Measurements from ENCODE around the gene SIPA1L3.

The SIPA1L3 gene

DNA sequence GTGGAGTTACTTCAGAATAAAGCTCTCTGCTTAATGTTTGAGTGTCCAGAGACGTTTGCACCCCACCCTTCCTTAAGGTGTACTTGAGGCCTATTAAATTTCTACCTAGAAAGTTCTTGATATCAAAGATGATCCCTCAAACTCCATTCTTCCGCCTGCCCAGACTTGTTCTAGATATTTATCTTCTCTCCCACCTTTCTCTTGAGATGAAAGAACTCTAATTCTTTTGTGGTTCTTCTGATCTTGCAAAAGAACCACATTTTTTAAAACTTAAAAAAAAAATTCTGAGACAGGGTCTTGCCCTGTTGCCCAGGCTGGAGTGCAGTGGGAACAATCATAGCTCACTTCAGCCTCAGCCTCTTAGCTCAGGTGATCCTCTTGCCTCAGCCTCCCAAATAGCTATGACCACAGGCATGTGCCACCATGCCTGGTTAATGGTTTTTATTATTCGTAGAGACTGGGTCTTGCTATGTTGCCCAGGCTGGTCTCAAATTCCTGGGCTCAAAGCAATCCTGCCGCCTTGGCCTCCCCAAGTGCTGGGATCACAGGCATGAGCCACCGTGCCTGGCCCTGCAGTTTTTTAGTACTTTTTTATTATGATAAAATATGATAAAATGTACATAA lies 94.3 kb downstream of the SIPA1L3 start:
- no peak for DNase-seq

DNA sequence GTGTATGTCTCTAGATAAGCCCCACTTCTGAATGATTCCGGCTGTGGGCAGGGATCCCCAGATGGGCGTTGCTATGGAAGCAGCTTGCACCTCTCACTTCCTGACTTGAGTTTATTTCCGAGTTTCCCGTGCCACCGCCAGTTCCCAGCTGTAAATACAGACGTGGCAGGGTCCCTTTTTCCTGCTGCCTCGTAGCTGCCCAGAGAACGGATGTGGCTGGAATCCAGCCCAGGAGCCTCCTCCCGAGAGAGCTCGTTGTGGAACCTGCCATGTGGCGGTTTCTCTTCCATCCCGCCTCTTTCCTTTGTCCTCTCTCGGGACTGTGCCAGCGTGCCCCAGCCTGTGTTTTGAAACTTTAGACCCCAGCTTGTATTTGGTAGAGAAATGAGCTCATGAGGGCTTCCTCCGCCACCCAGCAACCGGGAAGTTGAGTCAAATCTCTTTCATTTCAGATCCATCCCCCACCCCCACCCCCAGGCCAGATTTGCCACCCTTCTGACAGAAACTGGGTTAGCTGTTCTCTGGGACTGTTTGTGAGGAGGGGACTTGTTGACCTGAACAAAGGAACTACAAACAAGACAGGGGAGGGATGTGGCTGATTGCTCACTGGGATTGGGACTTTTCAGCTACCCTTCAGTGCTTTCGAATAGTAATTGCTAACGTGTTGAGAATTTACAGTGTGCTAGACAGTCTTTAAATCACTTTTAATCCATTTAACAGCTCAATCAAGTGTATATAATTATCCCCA lies 96.6 kb downstream of the SIPA1L3 start:
- DNase-seq = peak; percentile 86

DNA sequence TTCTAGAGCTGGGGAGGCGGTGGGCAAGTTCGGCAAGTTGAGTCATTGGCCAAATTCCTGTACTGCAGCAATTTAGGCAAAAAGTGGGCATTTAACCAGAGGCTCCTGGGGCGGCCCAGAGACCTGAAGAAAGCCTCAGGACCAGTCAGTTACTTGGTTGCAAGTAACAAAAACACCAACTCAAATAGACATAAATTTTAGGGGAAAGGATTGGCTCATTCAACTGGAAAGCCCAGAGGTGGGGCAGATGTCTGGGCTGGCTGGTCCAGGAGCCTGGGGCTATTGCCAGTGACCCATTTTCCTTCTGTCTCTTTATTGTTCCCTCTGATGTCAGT lies 97.1 kb downstream of the SIPA1L3 start:
- DNase-seq = peak; percentile 35

DNA sequence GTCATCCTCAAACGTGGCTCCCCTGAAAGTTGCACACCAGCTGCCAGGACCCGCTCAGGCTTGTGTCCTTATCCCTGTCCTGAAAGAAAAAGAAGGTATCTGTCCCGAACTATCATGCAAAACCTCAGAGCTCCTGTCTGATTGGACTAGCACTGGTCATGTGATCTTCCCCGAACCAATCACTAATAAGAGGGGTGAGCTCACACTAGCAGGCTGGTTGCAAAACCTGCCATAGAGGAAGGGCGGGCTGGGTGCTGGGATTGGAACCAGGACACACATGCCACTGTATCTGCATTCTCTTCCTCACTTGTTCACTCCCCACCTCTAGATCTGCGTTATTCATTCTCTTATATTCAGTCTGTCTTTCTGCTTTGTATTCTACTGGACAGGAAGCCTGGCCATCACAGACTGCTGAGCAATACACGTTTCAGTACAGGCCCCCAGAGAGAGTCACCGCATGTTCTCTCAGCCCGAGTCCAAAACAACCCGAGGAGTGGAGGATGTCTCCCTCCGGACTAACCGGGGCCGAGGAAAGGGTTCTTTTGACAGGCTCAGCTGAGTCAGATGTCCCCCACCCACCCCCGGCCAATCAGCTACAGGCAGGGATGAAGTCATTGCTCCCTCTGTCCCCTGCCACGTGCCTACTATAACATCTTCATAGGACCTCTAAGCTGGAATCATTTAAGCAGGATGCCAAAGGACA lies 97.7 kb downstream of the SIPA1L3 start:
- DNase-seq = peak; percentile 97

DNA sequence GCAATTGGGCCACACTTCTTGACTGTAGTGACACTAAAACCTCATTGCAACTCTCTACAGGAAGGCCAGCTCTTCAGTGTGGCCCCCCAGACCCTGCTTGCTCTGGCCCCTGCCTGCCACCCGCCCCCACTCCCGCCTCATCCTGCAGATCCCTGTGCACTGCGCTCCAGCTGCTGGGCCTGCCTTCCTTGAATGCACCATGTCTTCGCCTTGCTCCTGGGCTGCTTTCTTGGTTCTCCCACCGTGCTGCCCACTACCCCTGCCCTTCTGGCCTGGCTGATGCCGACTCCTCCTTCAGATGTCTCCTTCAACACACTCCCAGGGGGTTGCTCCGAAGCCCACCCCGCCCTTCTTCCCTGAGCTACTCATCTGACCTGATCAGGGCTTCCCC lies 98.2 kb downstream of the SIPA1L3 start:
- DNase-seq = no peak

DNA sequence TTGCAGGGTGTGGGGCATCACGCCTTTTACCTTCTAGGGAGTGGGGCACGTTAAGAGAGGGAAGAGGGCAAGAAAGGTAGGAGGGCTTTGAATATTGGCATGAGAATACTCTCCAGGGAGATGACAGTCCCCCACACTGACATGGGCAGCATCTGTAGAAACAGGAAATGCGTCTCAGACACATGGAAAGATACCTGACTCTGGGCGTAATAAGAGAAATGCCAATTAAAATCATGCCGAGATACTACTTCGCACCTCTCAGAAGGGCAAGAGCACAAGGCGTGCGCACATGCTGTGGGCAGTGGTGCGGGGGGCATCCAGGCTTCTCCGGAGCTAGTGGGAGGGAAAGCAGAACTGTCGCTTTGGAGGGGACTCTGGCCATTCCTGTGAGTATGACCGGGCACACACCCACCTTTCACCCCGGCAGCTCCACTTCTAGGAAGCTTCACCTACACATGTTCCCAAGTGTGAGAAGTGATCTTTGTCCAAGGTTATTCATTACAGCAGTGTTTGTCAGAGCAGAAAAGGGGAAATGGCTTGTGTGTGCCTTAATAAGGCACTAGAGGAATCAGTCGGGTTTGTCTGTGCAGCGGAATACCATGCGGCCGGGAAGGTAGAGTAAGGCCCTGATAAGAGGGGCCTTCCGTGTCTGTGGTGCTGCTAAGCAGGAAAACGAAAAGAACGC lies 99.5 kb downstream of the SIPA1L3 start:
- DNase-seq = no peak

DNA sequence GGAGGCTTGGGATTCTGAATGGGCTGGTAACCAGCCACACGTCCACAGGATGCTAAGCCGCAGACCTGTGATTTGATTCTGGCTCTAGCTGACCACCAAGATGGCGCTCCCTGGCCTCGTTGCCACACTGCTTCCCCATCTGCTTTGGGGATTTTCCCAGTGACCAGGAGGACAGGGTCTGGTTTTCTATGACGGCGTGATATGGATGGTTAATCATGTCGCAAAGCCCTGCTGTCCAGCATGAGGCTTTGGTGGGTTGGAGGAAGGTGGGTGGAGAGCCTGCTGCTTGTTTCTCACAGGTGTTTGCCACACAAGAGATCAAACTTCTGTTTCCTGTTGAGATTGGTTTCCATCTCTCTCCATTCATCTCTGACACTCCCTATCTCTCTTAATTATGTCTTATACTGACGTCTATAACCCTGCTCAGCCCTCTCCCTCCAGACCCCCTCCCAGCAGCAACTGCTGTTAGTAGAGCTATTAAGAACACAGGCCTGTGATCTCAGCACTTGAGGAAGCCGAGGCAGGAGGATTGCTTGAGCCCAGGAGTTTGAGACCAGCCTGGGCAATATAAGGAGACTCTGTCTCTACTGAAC lies 102.7 kb downstream of the SIPA1L3 start:
- no peak for DNase-seq

DNA sequence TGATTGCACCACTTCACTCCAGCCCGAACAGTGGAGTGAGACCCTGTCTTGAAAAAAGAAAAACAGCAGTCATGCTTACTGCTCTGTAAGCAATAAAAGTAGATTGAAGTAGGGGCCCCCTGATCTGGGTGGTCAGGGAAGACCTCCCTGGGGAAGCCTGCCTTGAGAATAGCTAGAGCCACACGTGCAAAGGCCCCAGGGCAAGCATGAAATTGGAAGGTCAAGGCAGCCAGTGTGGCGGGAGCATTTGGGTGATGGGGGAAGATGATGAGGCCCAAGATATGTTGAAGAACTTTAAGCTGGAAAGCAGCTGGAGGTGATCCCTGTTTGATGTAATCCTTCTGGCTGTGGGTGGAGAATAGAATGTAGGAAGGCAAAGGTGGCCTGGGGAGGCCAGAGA lies 104.4 kb downstream of the SIPA1L3 start:
- DNase-seq = no peak

DNA sequence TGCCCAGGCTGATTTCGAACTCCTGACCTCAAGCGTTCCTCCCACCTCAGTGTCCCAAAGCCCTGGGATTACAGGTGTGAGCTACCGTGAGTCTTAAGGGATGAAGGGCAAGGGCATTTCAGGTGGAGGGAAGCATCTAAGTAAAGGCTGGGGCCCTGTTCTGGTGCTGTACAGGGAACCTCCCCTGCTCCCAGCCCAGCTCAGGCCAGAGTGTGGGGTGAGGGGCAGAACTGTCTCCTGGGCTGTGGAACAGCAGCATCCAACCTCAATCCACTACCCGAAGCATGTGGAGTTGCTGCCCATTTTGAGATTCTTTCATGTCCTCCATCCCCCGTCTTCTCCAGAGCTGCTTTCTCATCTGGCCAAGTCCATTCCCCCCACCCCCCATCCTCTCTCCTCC lies 105.3 kb downstream of the SIPA1L3 start:
- DNase-seq = no peak

DNA sequence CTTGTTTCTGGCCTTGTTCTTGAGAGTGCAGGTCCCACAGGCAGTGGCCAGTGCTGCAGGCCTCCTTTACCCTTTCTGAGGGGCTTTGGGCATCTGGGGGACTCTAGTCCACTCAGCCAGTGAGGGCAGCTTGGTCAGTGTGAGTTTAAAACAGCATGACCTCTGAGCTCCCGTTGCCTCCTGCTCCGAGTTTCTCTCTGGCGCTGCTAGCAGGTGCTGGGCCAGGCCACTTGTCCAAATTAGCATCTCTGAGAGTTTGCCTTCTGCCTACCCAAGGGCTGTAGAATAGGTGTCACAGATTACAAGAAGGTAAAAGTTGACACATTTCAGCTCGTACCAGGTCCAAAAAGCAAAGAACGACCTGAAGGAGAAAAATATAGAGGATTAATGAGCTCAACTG lies 105.9 kb downstream of the SIPA1L3 start:
- DNase-seq = no peak

DNA sequence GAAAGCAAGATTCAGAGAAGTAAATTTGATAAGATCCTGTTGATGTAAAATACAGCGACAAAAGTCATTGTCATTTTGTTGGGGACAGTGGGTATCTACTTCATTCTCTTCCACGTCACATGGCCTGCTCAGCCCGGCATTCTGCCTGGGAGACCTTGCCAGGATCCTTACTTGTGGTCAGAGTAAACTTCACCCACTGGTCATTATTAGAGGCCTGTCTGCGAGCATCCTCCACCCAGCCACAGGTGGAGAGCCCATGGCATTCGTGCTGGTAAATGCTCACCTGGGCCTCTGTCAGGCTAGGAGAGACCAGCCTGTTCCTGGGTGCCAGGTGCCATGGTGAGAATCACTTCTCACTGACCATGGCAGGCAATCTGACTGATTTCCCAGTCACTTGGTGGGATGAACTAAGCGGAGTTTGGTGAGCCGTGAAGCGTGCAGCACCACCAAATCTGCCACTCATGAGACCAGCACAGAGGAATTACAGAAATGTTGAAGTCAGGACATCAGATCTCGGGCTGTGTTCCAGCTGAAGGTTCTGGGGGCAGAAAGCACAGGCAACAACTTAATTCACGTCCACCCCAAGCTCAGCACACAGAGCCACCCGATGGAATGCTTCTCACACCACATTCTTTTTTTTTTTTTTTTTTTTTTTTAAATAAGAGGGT lies 107.0 kb downstream of the SIPA1L3 start:
- no peak for DNase-seq

DNA sequence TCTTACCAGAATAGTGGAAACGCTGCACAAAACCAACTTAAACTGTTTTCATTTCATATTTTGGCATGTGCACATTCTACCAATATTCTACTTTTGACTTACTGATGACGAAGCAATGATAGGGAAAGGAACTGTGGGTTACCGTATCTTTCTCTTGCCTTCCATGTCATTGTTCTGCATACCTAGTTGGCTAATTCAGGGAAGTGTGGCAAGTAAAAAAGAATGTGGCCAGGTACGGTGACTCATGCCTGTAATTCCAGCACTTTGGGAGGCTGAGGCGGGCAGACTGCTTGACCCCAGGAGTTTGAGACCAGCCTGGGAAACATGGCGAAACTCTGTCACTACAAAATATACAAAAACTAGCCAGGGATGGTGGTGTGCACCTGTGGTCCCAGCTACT lies 108.2 kb downstream of the SIPA1L3 start:
- DNase-seq = no peak

DNA sequence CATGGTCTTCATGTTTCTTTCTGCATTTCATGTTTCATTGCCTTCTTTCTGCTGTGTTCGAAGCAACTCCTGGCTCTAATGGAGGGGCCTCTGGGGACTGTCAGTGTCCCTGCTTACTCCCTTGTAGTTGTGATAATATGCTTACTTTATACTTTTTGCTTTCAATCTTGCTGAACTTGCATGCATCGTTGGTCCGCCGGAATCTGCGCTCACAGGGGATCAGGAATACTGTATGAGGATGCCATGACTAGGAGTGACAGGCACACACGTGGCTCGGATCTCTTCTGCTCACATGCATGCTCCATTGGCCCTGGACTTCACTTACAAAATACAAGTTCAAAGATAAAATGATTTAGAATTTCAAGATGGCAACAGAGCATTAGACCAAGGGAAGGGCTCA lies 108.8 kb downstream of the SIPA1L3 start:
- no peak for DNase-seq

DNA sequence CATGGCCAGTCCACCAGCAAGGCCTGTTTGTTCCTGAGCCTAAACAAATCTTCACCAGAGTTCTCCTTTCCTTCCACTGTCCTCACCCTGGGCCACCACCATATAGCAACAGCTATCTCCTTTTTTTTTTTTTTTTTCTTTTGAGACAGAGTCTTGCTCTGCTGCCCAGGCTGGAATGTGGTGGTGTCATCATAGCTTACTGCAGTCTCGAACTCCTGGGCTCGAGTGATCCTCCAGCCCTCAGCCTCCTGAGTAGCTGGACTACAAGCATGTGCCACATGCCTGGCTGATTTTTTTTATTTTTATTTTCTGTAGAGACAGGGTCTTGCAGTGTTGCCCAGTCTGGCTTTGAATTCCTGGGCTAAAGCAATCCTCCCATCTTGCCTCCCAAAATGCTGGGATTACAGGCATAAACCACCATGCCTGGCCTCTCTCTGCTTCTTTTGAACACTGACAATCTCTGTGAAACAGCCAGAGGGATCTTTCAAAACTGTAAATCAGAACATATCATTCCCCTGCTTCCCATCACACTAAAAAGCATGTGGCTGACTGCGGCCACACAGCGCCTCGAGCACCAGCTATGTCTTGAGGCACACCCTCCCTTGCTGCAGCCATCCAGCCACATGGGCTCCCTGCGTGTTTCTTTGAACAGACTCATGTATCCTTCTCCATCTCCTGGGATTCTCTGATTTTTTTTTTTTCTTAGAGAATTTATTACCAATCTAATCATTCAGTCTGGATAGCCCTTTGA lies 110.6 kb downstream of the SIPA1L3 start:
- DNase-seq = no peak

DNA sequence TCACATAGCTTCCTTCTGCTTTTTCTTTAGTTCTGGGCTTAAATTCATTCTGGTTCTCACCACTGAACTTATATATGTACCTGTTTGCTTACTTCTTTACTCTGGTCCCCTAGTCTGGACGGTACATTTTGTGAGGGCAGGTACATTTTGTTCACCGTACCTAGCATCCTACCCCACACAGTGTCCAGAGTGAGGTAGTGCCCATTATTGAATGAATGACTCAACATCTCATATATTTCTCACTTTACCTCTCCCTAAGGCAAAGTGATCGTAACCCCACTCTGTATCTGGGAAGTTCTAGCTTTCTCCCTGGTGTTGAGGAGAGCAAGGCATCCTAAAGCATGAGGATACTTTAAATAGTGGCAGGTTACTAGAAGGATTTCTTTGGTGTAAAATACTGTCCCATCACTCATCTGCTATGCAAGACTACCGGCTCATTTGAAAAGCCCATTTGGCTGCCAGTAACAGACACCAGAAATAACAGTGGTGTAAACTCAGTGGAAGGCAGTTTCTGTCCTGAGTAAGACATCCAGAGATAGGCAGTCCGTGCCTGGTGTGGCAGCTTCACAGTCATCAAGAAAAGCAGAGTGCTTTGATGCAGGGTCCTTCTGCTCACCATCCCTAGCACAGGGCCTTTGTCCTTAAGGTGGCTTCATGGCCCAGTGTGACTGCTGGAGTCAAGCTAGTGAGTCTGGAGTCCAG lies 111.8 kb downstream of the SIPA1L3 start:
- DNase-seq = no peak

DNA sequence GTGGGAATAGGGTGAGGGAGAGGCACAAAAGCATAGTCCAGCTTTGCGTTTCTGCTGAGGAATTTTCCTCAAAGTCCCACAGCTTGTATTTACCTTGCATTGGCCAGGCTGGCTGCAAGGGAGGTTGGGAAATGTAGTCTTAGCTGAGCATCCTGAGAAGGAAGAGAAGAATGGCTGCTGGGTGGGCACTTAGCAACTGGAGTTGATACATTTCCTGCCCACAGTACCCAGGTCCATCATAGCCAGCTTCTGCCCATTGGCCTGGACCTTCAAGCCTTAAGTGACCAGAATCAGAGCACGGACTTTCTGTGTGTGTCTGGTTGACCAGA lies 112.4 kb downstream of the SIPA1L3 start:
- no peak for DNase-seq

DNA sequence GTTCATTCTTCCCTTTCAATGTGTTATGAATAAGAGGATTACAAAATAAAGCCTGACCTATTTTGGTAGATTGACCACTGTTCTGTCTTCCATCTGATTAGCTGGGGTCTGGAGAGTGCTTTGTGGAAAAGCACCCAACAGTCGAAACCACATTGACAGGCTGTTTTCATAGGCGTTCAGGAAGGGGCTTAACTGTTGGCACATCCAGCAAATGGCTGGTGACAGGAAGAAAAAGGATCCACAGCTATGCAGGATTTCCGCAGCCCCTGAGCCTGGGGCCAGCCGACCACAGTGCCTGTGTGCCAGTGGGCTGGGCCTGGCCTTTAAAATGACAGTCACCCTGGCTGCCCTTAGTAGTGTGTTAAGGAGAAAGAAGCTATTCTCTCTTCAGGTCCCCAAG lies 113.3 kb downstream of the SIPA1L3 start:
- DNase-seq = no peak

DNA sequence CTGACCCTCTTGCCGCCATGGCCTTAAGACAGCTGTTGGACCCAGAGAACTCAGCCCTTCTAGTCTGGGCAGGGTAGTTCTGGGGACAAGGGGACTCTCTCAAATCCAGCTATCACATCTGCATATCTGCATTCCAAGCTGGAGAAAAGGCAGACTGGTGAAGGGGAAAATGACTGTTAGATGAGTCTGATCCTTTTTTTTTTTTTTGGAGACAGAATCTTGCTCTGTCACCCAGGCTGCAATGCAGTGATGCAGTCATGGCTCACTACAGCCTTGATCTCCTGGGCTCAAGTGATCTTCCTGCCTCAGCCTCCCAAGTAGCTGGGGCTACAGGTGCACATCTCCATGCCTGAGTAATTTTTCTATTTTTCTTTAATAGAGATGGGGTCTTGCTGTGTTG lies 114.3 kb downstream of the SIPA1L3 start:
- DNase-seq = no peak

DNA sequence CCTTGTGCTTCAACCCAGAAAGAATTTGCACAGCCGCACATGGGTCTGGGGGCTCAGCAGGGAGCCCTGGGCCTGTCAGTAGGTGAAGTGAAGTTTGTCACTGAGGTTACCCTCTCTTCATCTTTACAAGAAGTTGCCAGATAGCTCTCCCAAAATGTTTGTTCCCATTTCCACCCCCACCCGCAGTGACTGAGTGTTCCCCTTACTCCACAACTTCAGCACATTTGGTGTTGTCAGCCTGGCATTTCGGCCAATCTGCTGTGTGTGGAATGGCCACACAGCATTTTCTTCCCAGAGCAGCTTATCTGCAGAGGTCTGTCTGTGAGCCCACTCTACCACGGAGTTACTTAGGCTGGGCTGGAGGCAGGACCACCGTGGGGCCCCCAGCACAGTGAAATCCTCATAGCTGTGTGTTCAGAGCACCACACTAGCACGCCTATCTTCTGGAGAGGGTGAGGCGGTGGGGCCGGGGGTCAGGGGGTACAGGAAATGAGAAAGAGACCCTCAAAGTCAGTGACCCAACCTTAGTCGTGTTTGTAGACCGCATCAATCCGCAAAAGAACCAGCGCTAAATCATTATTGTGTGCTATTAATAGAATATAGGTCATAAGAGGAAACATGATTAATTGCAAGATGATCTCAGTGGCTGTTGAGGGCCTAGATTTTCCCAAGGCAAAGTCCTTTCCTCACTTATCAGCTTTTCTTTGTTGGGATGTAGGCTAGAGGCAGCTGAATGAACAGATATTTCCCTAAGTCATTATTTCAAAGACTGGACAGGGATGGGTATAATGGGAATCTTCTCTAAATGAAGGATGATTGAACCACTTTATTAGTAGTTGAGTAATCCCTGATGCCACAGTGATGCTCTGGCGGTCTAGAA lies 116.0 kb downstream of the SIPA1L3 start:
- peak; percentile 54 for DNase-seq

Measured in fibroblast of upper back skin (primary cell).